HAP-1 (cell line): Measurements from ENCODE around the gene RTN4R.
"Not testable (repeated sequence)": the region's sequence is repeated elsewhere in the genome, so short reads cannot be mapped to it uniquely, and the experiment has no call there.

Experiments used
- DNase-seq, 2 experiments: peaks; one replicate each; pipeline ENCODE4 v3.0.0-alpha.2; 2016 to 2020; ENCODE audit warnings: low spot score in 2 of 2
- H3K27me3 ChIP-seq: fragments of 250-450 bp; sonication (Bioruptor Pico); 2 replicates; pipeline ENCODE4 v1.5.1; 2020; ENCODE audit warnings: low read depth, mild to moderate bottlenecking, moderate library complexity
- H3K36me3 ChIP-seq: fragments of 250-450 bp; sonication (Bioruptor Pico); replicated peaks from 2 replicates; pipeline ENCODE4 v1.5.1; 2020; ENCODE audit warnings: mild to moderate bottlenecking
- H3K4me1 ChIP-seq: fragments of 250-450 bp; sonication (Bioruptor Pico); 2 replicates; pipeline ENCODE4 v1.5.1; 2020; ENCODE audit warnings: mild to moderate bottlenecking
- H3K4me3 ChIP-seq: fragments of 250-450 bp; sonication (Bioruptor Pico); 2 replicates; pipeline ENCODE4 v1.5.1; 2020; ENCODE audit warnings: mild to moderate bottlenecking, moderate library complexity
- H3K9me3 ChIP-seq: fragments of 250-450 bp; sonication (Bioruptor Pico); 2 replicates; pipeline ENCODE4 v1.5.1; 2020; ENCODE audit warnings: mild to moderate bottlenecking, moderate library complexity
- in situ Hi-C: fragments of 300-500 bp; cut with MboI; formaldehyde crosslinking; loops from 3 replicates; pipeline ENCODE4 v1.14.3; 2020; ENCODE audit warnings: low sequenced_read_pairs, inconsistent platforms, mixed read lengths

RTN4R gene

GRCh38 chr22:20310180-20310579 lies 42.1 kb upstream of the RTN4R start:
- H3K4me1 ChIP-seq, H3K9me3 ChIP-seq, H3K27me3 ChIP-seq, H3K4me3 ChIP-seq, in situ Hi-C loops, H3K36me3 ChIP-seq: not testable (repeated sequence)
- DNase-seq, result peak in 1 of 2 experiments; percentile 5

DNA sequence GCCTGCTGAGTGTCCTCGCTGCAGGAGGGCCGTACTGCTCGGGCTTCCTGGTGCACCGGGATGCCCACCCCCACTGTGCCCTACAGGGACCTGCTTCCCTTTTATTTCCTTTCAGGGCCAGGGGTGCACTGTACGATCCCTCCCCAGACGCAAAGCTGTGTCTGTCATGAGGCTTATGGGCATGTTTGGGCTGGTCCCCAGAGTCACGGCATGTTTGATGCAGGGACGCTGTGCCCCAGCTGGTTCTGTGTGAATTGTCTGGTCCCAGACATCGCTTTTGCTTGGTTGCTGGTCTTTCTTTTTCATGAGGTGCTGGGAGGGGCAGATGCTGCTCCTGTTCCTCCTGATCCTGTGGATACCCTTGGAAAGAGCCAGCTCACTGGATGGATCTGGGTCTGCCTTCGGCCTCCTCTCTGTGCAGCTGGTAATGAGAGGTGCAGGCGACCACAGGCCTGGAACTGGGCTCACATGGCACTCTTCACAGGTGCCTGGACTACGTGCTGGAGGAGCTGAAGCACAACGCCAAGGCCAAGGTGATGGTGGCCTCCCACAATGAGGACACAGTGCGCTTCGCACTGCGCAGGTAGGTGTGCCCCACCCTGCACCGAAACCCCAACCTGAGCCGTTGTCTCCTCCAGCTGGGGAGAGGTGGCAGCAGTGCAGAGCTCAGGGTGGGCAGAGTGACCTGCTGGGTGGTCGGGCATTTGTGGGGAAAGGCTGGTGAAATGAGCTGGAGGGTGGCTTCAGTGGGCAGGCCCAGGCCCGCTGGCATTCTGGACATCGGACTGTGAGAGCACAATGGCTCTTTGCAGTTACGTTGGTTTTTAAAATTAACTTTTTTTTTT lies 40.9 kb upstream of the RTN4R start:
- peak in 1 of 2 experiments; percentile 3 for DNase-seq
- H3K36me3 ChIP-seq, H3K27me3 ChIP-seq, H3K4me3 ChIP-seq, H3K9me3 ChIP-seq, H3K4me1 ChIP-seq, in situ Hi-C loops: not testable (repeated sequence)

DNA sequence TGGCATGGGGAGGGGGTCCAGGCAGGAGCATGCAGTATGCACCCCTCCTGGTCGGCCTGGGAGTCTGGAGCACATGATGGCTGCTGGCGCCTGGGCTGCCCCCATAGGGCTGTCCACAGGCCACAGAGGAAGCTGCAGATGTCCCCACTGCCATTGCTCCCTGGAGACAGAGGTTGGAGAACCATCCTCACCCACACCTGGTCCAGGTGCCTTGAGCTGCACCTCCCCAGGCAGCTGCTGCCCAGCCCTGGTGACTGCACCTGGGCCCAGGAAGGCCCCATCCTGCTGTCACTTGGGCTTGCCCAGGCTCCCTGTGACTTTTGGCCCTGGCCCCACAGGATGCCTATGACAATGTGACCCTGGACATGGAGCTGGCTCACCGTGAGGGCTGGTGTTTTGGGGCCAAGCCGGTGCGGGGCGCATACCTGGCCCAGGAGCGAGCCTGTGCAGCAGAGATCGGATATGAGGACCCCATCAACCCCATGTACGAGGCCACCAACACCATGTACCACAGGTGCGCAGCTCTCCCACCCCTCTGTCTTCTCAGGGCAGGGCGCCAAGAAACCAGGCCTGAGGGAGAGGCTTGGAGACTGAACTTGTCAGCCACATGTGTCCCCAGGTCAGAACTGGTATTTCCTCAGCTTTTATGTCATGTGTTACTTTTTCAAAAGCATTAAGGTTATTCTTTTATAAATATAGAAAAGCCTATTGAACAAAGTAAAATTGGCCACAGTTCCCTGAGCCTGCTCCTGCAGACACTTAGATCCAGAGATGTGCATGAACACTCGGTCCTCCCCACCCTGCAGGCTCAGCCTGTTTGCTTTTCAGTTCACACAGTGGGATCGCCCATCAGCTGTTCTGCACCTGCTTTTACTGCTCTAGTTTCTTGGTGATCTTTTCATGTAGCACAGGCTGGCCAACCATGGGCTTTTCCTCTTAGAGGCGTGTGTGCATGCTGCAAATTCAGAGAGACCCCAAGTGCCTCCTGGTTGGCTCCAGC lies 39.6 kb upstream of the RTN4R start:
- H3K27me3 ChIP-seq, H3K4me3 ChIP-seq, in situ Hi-C loops, H3K9me3 ChIP-seq, H3K36me3 ChIP-seq, H3K4me1 ChIP-seq: not testable (repeated sequence)
- peak in 1 of 2 experiments; percentile 3 for DNase-seq

DNA sequence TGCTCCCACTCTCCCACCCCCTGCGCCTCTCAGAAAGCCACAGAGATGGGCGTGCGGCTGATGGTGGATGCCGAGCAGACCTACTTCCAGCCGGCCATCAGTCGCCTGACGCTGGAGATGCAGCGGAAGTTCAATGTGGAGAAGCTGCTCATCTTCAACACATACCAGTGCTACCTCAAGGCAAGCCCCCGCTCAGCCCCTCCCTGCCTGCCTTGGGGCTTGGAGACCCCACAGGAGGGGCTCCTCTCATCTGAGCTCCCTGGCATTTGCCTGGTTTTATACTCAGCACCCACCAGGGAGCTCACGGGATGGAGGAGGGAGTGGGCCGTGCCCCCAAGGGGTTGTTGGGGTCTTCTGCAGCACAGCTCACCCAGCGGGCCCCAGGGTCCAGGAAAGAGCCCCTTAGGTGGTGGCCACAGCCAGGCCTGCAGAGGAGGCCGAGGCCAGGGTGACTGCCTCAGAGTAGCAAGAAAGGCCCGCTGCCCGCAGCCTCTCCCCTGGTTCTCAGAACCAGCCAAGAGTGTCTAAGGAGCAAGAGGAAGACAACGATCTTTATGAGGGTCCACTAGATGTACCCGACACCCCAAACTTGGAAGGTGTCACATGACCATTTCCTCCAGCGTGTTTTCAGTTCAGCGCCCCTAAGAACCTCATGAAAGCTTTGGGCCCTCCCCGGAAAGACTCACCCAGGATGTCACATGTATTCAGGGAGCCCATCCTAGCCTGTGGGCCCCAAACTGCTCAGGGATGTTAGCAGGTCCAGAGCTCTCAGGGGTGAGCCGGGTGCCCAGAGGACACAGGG lies 38.7 kb upstream of the RTN4R start:
- in situ Hi-C loops, DNase-seq, H3K9me3 ChIP-seq, H3K36me3 ChIP-seq, H3K4me3 ChIP-seq, H3K27me3 ChIP-seq, H3K4me1 ChIP-seq: not testable (repeated sequence)

DNA sequence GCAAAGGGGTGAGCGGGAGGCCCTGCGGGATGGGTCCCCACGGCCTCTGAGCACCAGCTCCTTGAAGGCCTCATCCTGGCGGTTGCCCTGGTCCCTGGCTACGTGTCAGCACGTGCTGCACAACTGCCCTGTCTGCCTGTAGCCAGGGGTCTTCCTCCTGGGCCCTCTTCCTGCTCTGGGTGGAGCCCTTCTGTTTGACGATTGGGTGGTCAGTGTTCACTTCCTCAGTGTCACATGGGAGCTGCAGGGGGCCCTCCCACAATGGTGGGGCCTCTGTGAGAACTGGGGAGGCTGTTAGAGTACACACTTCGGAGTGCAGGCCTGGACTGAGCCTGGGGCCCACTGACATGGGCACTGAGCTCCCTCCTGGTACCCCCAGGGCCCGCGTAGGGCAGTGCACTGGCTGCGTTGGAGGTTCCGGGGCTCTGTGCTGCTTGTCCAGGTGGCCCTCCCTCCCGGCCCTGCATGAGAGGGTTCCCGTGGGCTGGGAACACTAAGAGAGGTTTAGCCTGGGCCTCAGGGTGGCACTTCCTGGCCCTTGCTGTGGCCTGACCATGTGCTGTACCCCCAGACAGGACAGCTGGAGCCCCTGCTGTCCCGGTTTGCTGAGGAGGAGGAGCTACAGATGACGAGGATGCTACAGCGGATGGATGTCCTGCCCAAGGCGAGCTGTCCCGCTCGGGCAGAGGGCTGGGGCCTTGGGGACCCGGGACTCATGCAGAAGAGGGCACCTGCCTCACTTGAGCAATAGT lies 38.0 kb upstream of the RTN4R start:
- no peaks in the 10 kb centered on the region for H3K36me3 ChIP-seq
- in situ Hi-C loops, result no loop called here
- H3K4me1 ChIP-seq, result no peaks in the 10 kb centered on the region
- no peak for DNase-seq
- H3K9me3 ChIP-seq, result no peaks in the 10 kb centered on the region
- 0 out of 2 replicates have a peak, but pooled peaks cover under 1% of the 10 kb centered on the region for H3K27me3 ChIP-seq
- H3K4me3 ChIP-seq, result no peak overlapping the region

DNA sequence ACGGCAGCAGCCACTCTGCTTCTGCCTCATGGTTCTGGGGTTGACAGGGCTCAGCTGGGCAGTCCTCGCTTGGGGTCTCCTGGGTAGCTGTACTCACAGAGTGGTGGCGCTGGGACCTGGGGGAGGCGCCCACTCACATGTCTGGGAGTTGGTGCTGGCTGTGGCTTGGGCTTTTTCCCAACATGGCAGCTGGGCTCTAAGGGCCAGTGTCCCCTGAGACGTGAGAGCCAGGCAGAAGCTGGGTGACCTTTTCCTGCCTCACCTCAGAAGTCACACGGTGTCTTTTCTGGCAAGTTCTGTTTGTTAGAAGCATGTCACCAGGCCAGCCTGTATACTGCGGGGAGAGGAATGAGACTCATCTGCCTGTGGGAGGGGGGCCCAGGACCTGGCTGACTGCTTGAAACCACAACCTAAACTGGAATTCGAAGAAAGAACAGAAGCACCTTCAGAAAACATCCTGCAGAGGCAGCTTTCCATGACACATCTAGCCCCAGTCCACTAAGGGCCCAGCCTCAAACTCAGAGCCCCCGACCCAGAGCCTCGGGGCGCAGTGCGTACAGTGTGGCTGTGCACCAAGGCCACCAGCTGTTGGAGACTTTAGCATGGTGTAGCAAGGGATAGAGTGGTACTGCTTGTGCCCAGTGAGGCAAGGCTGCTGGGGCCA lies 37.2 kb upstream of the RTN4R start:
- in situ Hi-C loops, H3K4me3 ChIP-seq, H3K4me1 ChIP-seq, DNase-seq, H3K27me3 ChIP-seq, H3K9me3 ChIP-seq, H3K36me3 ChIP-seq: not testable (repeated sequence)

DNA sequence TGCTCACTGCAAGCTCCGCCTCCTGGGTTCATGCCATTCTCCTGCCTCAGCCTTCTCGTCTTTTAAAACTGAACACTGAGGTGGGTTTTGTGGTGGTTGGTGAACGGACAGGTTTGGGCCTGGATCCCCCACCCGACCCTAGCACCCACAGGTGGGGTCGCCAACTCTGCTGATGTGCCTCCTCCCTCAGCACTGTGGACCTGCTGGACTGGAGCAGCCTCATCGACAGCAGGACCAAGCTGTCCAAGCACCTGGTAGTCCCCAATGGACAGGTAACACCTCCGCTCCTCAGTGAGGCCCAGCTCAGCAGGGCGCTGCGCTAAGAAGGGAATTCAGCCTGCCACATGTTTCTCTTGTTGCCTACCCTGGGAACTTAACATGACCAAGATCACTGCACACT lies 36.5 kb upstream of the RTN4R start:
- Histone ChIP-seq H3K4me3 (no peak overlapping the region), H3K9me3 (no peaks in the 10 kb centered on the region), H3K4me1 (no peaks in the 10 kb centered on the region), H3K27me3 (0 out of 2 replicates have a peak, but pooled peaks cover 3% of the 10 kb centered on the region), H3K36me3 (no peaks in the 10 kb centered on the region)
- no peak for DNase-seq
- in situ Hi-C loops, result no loop called here

DNA sequence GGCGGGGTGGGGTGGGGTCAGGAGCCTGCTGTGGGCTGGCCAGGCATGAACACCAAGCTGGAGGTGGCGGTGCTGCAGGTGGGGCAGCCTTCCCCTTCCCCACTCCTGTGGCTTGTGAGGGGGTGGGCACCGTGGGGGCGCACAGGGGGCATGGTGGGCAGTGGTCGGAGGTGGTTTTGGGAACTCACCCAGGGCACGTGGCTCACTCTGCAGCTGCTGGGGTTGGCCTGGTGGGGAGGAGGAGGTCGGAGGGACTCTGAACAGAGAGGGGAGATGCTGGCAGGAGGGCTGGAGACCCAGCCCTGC lies 35.1 kb upstream of the RTN4R start:
- H3K36me3 ChIP-seq, H3K4me1 ChIP-seq, H3K4me3 ChIP-seq, H3K9me3 ChIP-seq, H3K27me3 ChIP-seq, DNase-seq, in situ Hi-C loops: not testable (repeated sequence)

DNA sequence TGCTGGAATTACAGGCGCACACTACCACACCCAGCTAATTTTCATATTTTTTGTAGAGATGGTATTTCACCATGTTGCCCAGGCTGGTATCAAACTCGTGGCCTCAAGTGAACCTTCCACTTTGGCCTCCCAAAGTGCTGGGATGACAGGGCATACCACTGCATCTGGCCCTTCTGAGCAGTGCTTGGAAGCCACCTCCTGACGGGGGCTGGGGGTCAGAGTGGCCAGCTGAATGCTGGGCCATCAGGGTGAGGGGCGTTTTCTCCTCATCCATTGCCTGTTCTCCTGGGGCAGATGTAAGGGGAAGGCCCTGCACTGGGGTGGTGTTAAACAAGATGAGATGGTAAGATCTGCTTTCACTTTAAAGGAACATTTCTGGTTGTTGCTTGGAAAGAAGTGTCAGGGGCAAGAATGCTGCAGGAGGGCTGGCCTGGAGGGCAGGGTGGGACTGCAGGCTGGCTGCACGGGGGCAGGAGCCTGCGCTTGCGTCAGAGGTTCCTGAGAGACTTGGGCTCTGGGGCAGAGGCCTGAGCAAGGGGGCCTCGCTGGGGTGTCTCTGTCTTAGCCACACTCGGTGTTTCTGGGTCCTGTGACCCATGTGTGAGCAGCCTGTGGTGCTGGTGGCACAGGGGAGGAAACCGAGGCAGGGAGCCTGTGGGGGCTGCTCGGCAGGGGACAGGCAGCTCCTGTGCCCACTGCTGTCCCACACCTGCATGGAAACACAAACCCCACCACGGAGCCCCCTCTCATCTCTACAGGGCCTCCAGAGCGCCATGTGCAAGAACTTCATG lies 34.5 kb upstream of the RTN4R start:
- DNase-seq, result no peak
- in situ Hi-C loops, result no loop called here
- Histone ChIP-seq H3K9me3 (no peaks in the 10 kb centered on the region), H3K27me3 (0 out of 2 replicates have a peak, but pooled peaks cover 3% of the 10 kb centered on the region), H3K4me3 (no peak overlapping the region), H3K36me3 (no peaks in the 10 kb centered on the region), H3K4me1 (no peaks in the 10 kb centered on the region)

DNA sequence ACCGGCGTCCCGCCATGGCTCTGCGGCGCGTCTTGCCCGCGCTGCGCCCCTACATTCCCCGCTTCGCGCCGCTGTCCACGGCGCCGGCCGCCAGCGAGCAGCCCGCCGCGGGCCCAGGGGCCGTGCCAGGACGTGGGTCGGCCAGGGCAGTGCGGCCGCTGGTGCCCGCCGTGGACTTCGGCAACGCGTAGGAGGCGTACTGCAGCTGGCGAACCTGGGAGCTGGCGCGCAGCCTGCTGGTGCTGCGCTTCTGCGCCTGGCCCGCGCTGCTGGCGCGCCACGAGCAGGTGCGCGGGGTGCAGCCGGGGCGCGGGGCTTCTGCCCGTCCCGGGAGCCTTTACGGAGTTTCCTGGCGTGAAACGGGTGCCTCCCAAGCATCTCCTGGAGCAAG lies 31.6 kb upstream of the RTN4R start:
- no peaks in the 10 kb centered on the region for H3K4me1 ChIP-seq
- in situ Hi-C loops, result loop anchor here (25.0 kb wide), 1 partner anchor 337 kb away; no protein-coding TSS in a partner anchor
- H3K9me3 ChIP-seq, result no peaks in the 10 kb centered on the region
- peak overlapping the region; percentile 10; the same call in 1 of the 2 replicates for H3K4me3 ChIP-seq
- DNase-seq, result no peak
- no peaks in the 10 kb centered on the region for H3K36me3 ChIP-seq
- H3K27me3 ChIP-seq, result 0 out of 2 replicates have a peak, but pooled peaks cover 3% of the 10 kb centered on the region

GRCh38 chr22:20298803-20299745 lies 31.0 kb upstream of the RTN4R start:
- Histone ChIP-seq H3K4me1 (no peaks in the 10 kb centered on the region), H3K4me3 (peak overlapping the region; percentile 35), H3K27me3 (0 out of 2 replicates have a peak, but pooled peaks cover 3% of the 10 kb centered on the region), H3K9me3 (no peaks in the 10 kb centered on the region), H3K36me3 (no peaks in the 10 kb centered on the region)
- in situ Hi-C loops, result loop anchor here (25.0 kb wide), 1 partner anchor 337 kb away; no protein-coding TSS in a partner anchor
- peak; percentile 83 to 96 for DNase-seq
